ENCODE data around the gene MAGEL2. TPM values are rescaled to one million over a fixed set of nuclear protein-coding genes. Genes with fewer than 3 reads are reported as not detected.
"Not testable (repeated sequence)": the region's sequence is repeated elsewhere in the genome, so short reads cannot be mapped to it uniquely, and the experiment has no call there.

Gene MAGEL2
- total and polyA plus RNA-seq, 8 donors, result 0.23 to 3.8 (median 0.84) TPM

DNA sequence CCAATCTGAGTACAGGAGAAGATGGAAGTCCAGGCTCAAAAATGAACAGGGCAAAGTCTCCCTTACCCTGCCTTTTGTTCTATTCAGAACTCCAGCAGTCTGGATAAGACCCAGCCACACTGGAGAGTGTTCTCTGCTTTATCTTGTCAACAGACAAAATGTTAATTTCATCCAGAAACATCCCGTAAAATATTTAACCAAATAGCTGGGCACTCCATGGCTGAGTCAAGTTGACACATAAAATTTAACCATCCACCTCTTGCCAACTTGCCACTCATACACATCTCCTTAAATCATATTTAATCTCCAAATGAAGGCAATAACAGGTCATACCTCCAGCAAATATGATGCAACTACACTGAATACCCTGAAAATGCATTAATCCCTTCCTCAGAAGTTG is 48.6 kb downstream of the MAGEL2 start:
- no peaks in the 10 kb centered on the region for H3K27me3 ChIP-seq

DNA sequence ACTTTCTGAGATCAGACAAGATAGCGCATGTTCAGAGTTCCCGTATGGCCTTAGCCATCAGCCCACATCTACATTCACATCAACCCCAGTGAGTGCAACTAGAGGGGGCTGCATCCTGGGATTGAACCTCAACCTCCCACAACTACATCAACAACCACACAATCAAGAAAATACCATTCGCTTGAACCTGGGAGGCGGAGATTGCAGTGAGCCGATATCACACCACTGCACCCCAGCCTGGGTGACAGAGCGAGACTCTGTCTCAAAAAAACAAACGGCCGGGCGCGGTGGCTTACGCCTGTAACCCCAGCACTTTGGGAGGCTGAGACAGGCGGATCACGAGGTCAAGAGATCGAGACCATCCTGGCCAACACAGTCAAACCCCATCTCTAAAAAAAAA is 50.4 kb downstream of the MAGEL2 start:
- H3K27ac ChIP-seq; DNase-seq; H3K36me3 ChIP-seq; H3K9me3 ChIP-seq; H3K4me3 ChIP-seq; ATAC-seq; H3K27me3 ChIP-seq; H3K4me1 ChIP-seq; FAIRE-seq; intact Hi-C loops (cut with DNase I): not testable (repeated sequence)
- 86 to 88% methylated on average over 13 to 14 of the region's 14 CpGs for WGBS, 2 donors

More for the DNA sequence above, 48.6 kb downstream of the MAGEL2 start:
- H3K4me1 ChIP-seq, result no peaks in the 10 kb centered on the region
- H3K4me3 ChIP-seq, result no peak overlapping the region
- no peak overlapping the region for H3K27ac ChIP-seq
- ATAC-seq (no peak), DNase-seq (no peak), FAIRE-seq (no peak)
- whole genome bisulfite sequencing, 2 donors, result 76 to 83% methylated on average over 1 of the region's 1 CpG
- TF ChIP-seq CTCF (IDR thresholded peaks at IDR 0.05), result no peak
- H3K36me3 ChIP-seq, result no peaks in the 10 kb centered on the region
- intact Hi-C loops (cut with DNase I), result no loop called here
- no peaks in the 10 kb centered on the region for H3K9me3 ChIP-seq

DNA sequence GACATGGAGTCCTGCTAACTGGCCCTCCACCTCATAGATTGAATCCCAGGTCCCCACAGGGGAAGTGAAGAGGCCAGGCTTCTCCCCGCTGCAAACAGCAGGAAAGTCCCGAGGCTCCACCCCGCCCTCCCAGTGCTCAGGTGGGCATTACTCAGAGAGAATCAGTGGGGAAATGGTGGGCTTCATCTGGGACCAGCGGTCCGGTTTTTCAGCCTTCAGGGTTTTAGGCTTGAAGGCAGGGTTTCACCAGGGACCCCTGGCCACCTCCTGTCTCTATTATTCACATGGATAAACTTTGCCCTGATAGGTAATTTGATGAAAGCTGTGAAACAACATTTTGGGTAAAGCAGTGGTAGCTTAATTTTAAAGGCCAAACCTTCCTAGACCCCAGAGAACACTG is 50.9 kb downstream of the MAGEL2 start:
- Histone ChIP-seq H3K27me3 (no peaks in the 10 kb centered on the region), H3K4me1 (no peaks in the 10 kb centered on the region), H3K4me3 (no peak overlapping the region), H3K9me3 (no peaks in the 10 kb centered on the region), H3K27ac (no peak overlapping the region), H3K36me3 (no peaks in the 10 kb centered on the region)
- ATAC-seq, result no peak
- TF ChIP-seq CTCF (IDR thresholded peaks at IDR 0.05), result no peak
- DNase-seq, result no peak
- intact Hi-C loops (cut with DNase I), result no loop called here
- WGBS, 2 donors, result 90 to 92% methylated on average over 5 of the region's 5 CpGs
- no peak for FAIRE-seq

GRCh38 chr15:23595368-23595767 is 52.3 kb downstream of the MAGEL2 start:
- H3K9me3 ChIP-seq, result no peaks in the 10 kb centered on the region
- intact Hi-C loops (cut with DNase I), result no loop called here
- WGBS, 2 donors, result 55 to 79% methylated on average over 2 of the region's 2 CpGs
- no peak for ATAC-seq
- TF ChIP-seq CTCF (IDR thresholded peaks at IDR 0.05), result no peak
- H3K36me3 ChIP-seq, result no peaks in the 10 kb centered on the region
- no peak overlapping the region for H3K4me3 ChIP-seq
- FAIRE-seq, result no peak
- H3K27ac ChIP-seq, result no peak overlapping the region
- no peaks in the 10 kb centered on the region for H3K4me1 ChIP-seq
- DNase-seq, result no peak
- H3K27me3 ChIP-seq, result no peaks in the 10 kb centered on the region

GRCh38 chr15:23594252-23594770 is 53.4 kb downstream of the MAGEL2 start:
- Histone ChIP-seq H3K4me1 (no peaks in the 10 kb centered on the region), H3K27me3 (no peaks in the 10 kb centered on the region), H3K4me3 (no peak overlapping the region), H3K36me3 (no peaks in the 10 kb centered on the region), H3K9me3 (no peaks in the 10 kb centered on the region), H3K27ac (no peak overlapping the region)
- TF ChIP-seq CTCF (IDR thresholded peaks at IDR 0.05), result no peak
- no peak for FAIRE-seq
- intact Hi-C loops (cut with DNase I), result no loop called here
- DNase-seq, result no peak
- 80 to 88% methylated on average over 7 of the region's 7 CpGs for WGBS, 2 donors
- ATAC-seq, result no peak

Other genes starting within 250 kb of the MAGEL2 start
- gene GOLGA6L2, start 200.6 kb downstream of the MAGEL2 start, total RNA-seq, result not detected
- gene GOLGA6L2, start 200.6 kb downstream of the MAGEL2 start, polyA plus RNA-seq, result under 1 TPM in 1 of 2 donors, not detected in 1; 0.02 TPM
- gene MKRN3, start 82.2 kb downstream of the MAGEL2 start, total RNA-seq, result 1 to 10 TPM in 1 of 6 donors, under 1 TPM in 1, not detected in 4; 0.43 to 2.1 TPM
- under 1 TPM; 0.40 to 0.42 TPM for gene MKRN3, start 82.2 kb downstream of the MAGEL2 start, polyA plus RNA-seq
- gene NDN, start 39.4 kb upstream of the MAGEL2 start, total RNA-seq, result 10 to 100 TPM in 2 of 6 donors, 1 to 10 TPM in 4; 3.7 to 14.2 (median 8.2) TPM
- gene NDN, start 39.4 kb upstream of the MAGEL2 start, polyA plus RNA-seq, result 10 to 100 TPM in 1 of 2 donors, 1 to 10 TPM in 1; 7.6 to 38.9 TPM

All from pancreas (tissue), 10 donors.